Endothelial cell of umbilical vein (primary cell): ENCODE results near the gene KRTAP10-11. TPM values are rescaled to one million over a fixed set of nuclear protein-coding genes. Genes with fewer than 3 reads are reported as not detected.

Source experiments
- BruUV-seq: library from RNA; stranded (reverse); fragments of 400-500 nt; replicated peaks from 2 replicates; lab custom pipeline; 2021; lab: Mats Ljungman, UMichigan
- CTCF ChIA-PET: fragments of 300-600, 350-600 bp; sonication (Branson Sonifier 250); formaldehyde crosslinking; loops from one replicate; lab custom pipeline; 2021; ENCODE audit warnings: antibody characterized with exemption, inconsistent platforms; lab: Charles Lee
- POLR2A ChIA-PET: fragments of 300-600, 350-600 bp; sonication (Branson Sonifier 250); formaldehyde crosslinking; loops from one replicate; lab custom pipeline; 2021; ENCODE audit warnings: antibody characterized with exemption, inconsistent platforms; lab: Charles Lee
- DNase-seq: peaks from one replicate; pipeline ENCODE4 v3.0.0-alpha.2; 2011; ENCODE audit warnings: low read depth, low spot score
- FAIRE-seq: peaks from 2 replicates; lab custom pipeline; 2011; peaks lifted over from hg19 to GRCh38; lab: Jason Lieb, UNC
- H2AFZ ChIP-seq: 2 replicates; pipeline ENCODE4 v1.6.0; 2012; ENCODE audit warnings: low read depth, low read length, control low read depth, inconsistent platforms
- H3K27ac ChIP-seq: 2 replicates; pipeline ENCODE4 v1.5.1; 2011; ENCODE audit warnings: low read depth, mild to moderate bottlenecking, control low read depth, low read length, moderate library complexity; ENCODE audit not compliant: insufficient read depth
- H3K27me3 ChIP-seq, 2 experiments: 2 replicates each; pipeline versions ENCODE4 v1.6.0 to v1.6.1; 2011; ENCODE audit warnings: low read length in 2 of 2, mixed read lengths in 1 of 2; ENCODE audit not compliant: control insufficient read depth in 2 of 2, insufficient read depth in 2 of 2
- H3K36me3 ChIP-seq, 2 experiments: 2 replicates in 1 of 2; 3 replicates in 1 of 2; pipeline ENCODE4 v1.5.1; 2011; ENCODE audit warnings: low read length in 2 of 2, mild to moderate bottlenecking in 1 of 2, moderate library complexity in 1 of 2; ENCODE audit not compliant: control insufficient read depth in 2 of 2, insufficient read depth in 2 of 2; ENCODE audit errors: extremely low read depth in 1 of 2
- H3K4me1 ChIP-seq: 3 replicates; pipeline ENCODE4 v1.5.1; 2011; ENCODE audit warnings: mild to moderate bottlenecking, low read length; ENCODE audit not compliant: control insufficient read depth, insufficient read depth; ENCODE audit errors: extremely low read depth
- H3K4me2 ChIP-seq: 2 replicates; pipeline ENCODE4 v1.6.1; 2011; ENCODE audit warnings: low read length, control low read depth, mixed read lengths; ENCODE audit not compliant: insufficient read depth
- H3K4me3 ChIP-seq, 3 experiments: fragments of 200-600 bp in 1 of 3; sonication (generic), shearing (Covaris generic) in 1 of 3; replicated peaks in 1 of 3; 2 replicates each; pipeline ENCODE4 v1.5.1; 2011 to 2016; ENCODE audit warnings: control low read depth in 3 of 3, low read length in 3 of 3, mild to moderate bottlenecking in 2 of 3, inconsistent platforms in 1 of 3, low read depth in 1 of 3, moderate library complexity in 1 of 3; ENCODE audit not compliant: insufficient read depth in 1 of 3
- H3K79me2 ChIP-seq: 2 replicates; pipeline ENCODE4 v1.6.0; 2012; ENCODE audit warnings: low read length, inconsistent platforms; ENCODE audit not compliant: control insufficient read depth, insufficient read depth
- H3K9ac ChIP-seq: replicated peaks from 2 replicates; pipeline ENCODE3; 2011; ENCODE audit warnings: low read length, control low read depth; ENCODE audit not compliant: insufficient read depth; ENCODE audit errors: extremely low read depth
- H3K9me1 ChIP-seq: replicated peaks from 3 replicates; pipeline ENCODE4 v1.6.0; 2011; ENCODE audit warnings: mild to moderate bottlenecking, low read length; ENCODE audit not compliant: control insufficient read depth, insufficient read depth; ENCODE audit errors: extremely low read depth
- H3K9me3 ChIP-seq: replicated peaks from 2 replicates; pipeline ENCODE4 v1.5.1; 2012; ENCODE audit warnings: low read length, inconsistent platforms; ENCODE audit not compliant: control insufficient read depth, insufficient read depth
- H4K20me1 ChIP-seq: replicated peaks from 2 replicates; pipeline ENCODE3; 2011; ENCODE audit warnings: mild to moderate bottlenecking, low read length; ENCODE audit not compliant: control insufficient read depth, insufficient read depth; ENCODE audit errors: extremely low read depth
- EZH2 ChIP-seq: IDR thresholded peaks from 2 replicates; pipeline ENCODE4 v1.6.1; 2012; ENCODE audit warnings: borderline replicate concordance, low read depth, mild to moderate bottlenecking, moderate library complexity, low read length, inconsistent platforms; ENCODE audit not compliant: severe bottlenecking
- FOS ChIP-seq: IDR thresholded peaks from 2 replicates; pipeline ENCODE4 v1.6.1; 2011; ENCODE audit warnings: mild to moderate bottlenecking, low read length, moderate library complexity, borderline replicate concordance; ENCODE audit not compliant: insufficient read depth
- GATA2 ChIP-seq: IDR thresholded peaks from 2 replicates; pipeline ENCODE4 v1.7.0; 2011; ENCODE audit warnings: low read depth, mild to moderate bottlenecking, moderate library complexity, mixed read lengths, low read length; ENCODE audit not compliant: insufficient read length, insufficient read depth
- JUN ChIP-seq: IDR thresholded peaks from 2 replicates; pipeline ENCODE4 v1.6.1; 2011; ENCODE audit warnings: borderline replicate concordance, low read depth; ENCODE audit not compliant: insufficient read length, insufficient read depth
- MYC ChIP-seq: IDR thresholded peaks from one replicate; pipeline ENCODE4 v1.6.1; 2011; ENCODE audit warnings: mild to moderate bottlenecking, low read depth, low read length
- POLR2A ChIP-seq: IDR thresholded peaks from 2 replicates; pipeline ENCODE4 v1.6.1; 2012; ENCODE audit warnings: low read depth, mild to moderate bottlenecking, control low read depth, low read length
- POLR2AphosphoS5 ChIP-seq: IDR thresholded peaks from 2 replicates; pipeline ENCODE4 v1.6.1; 2012; ENCODE audit warnings: low read depth, mild to moderate bottlenecking, control low read depth, low read length, moderate library complexity; ENCODE audit not compliant: insufficient read depth
- dilution Hi-C: fragments of 300-500 bp; cut with MboI; formaldehyde crosslinking; loops from one replicate; pipeline ENCODE4 v1.15.0; 2019; ENCODE audit warnings: low sequenced_read_pairs; ENCODE audit not compliant: extremely low pct_ligation_motif_present
- intact Hi-C: fragments of 100-400 bp; cut with micrococcal nuclease; formaldehyde crosslinking; loops from one replicate; pipeline ENCODE4 v1.10.0; 2022
- polyA plus RNA-seq, 4 experiments: library from polyadenylated mRNA; depleted of rRNA in 3 of 4; stranded (reverse) in 3 of 4; unstranded in 1 of 4; fragments of >200 nt; gene quantifications; 2 replicates each; pipeline versions ENCODE4 v1.2.1 to v1.2.3, GENCODE V29; 2011 to 2012; ENCODE audit warnings: missing spikeins in 1 of 4
- total RNA-seq: library from RNA; stranded (reverse); gene quantifications from 2 replicates; pipeline ENCODE4 v1.2.3, GENCODE V29; 2021
- TF ChIP-seq, protein P1 (sequence below): IDR thresholded peaks from 2 replicates; pipeline ENCODE4 v1.6.1; 2011; ENCODE audit not compliant: insufficient read depth, insufficient read length
- TF ChIP-seq, protein P2 (sequence below), 2 donors: IDR thresholded peaks; 1 replicate in 1 of 2; 2 replicates in 1 of 2; pipeline ENCODE4 v1.5.1; 2011; ENCODE audit warnings: low read length in 2 of 2, mild to moderate bottlenecking in 2 of 2, moderate library complexity in 2 of 2, control low read depth in 1 of 2, inconsistent platforms in 1 of 2, low read depth in 1 of 2; ENCODE audit not compliant: insufficient read depth in 1 of 2; ENCODE audit errors: extremely low read depth in 1 of 2

Gene KRTAP10-11
- total and polyA plus RNA-seq, 2 donors (not counting 3 experiments of a cell fraction or from before 2014, with no cell fraction given): not detected

GRCh38 chr21:44619886-44620285 is 26.3 kb upstream of the KRTAP10-11 start:
- Histone ChIP-seq H3K4me3 (no peak overlapping the region), H3K4me2 (no peak overlapping the region), H4K20me1 (no peaks in the 10 kb centered on the region), H3K9ac (no peak overlapping the region), H3K4me1 (no peaks in the 10 kb centered on the region), H3K27ac (no peak overlapping the region), H3K27me3 (no peaks in the 10 kb centered on the region), H3K9me3 (no peaks in the 10 kb centered on the region), H2AFZ (no peak overlapping the region), H3K79me2 (no peaks in the 10 kb centered on the region), H3K36me3 (no peaks in the 10 kb centered on the region), H3K9me1 (no peaks in the 10 kb centered on the region)
- TF ChIP-seq EZH2 (no peak), POLR2AphosphoS5 (no peak), MYC (no peak), JUN (no peak), POLR2A (no peak), GATA2 (no peak), FOS (no peak)
- TF ChIP-seq, protein P1, sequence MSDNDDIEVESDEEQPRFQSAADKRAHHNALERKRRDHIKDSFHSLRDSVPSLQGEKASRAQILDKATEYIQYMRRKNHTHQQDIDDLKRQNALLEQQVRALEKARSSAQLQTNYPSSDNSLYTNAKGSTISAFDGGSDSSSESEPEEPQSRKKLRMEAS: no peak
- TF ChIP-seq, protein P2, sequence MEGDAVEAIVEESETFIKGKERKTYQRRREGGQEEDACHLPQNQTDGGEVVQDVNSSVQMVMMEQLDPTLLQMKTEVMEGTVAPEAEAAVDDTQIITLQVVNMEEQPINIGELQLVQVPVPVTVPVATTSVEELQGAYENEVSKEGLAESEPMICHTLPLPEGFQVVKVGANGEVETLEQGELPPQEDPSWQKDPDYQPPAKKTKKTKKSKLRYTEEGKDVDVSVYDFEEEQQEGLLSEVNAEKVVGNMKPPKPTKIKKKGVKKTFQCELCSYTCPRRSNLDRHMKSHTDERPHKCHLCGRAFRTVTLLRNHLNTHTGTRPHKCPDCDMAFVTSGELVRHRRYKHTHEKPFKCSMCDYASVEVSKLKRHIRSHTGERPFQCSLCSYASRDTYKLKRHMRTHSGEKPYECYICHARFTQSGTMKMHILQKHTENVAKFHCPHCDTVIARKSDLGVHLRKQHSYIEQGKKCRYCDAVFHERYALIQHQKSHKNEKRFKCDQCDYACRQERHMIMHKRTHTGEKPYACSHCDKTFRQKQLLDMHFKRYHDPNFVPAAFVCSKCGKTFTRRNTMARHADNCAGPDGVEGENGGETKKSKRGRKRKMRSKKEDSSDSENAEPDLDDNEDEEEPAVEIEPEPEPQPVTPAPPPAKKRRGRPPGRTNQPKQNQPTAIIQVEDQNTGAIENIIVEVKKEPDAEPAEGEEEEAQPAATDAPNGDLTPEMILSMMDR (IDR thresholded peaks at IDR 0.05; ENCODE audit: extremely low read depth in 1 of 2, insufficient read depth in 1 of 2, low read depth in 1 of 2, low read length in 2 of 2): no peak
- intact Hi-C loops (no loop called here), dilution Hi-C loops (no loop called here)
- FAIRE-seq: no peak
- BruUV-seq: no TSS peak
- ChIA-PET CTCF (interaction anchor here (1.6 to 4.2 kb wide), 3 partner anchors 11 to 174 kb away, joined by 5 to 28 read pairs (median 20); no protein-coding TSS in a partner anchor), POLR2A (no interaction called here)
- DNase-seq: no peak
